Ovary (tissue), 3 donors: ENCODE data around the gene HPSE.

Source experiments
- EP300 ChIP-seq: sonication (generic); formaldehyde crosslinking; IDR thresholded peaks from one replicate; pipeline ENCODE4 v1.6.1; 2017; ENCODE audit warnings: antibody characterized with exemption
- POLR2A ChIP-seq: fragments of 450-650 bp; IDR thresholded peaks from one replicate; pipeline ENCODE4 v1.6.1; 2017; ENCODE audit warnings: antibody characterized with exemption, mild to moderate bottlenecking, moderate library complexity
- TF ChIP-seq, protein P1 (sequence below), 3 donors: fragments of 450-650 bp in 2 of 3; fragments of 200-600 bp in 1 of 3; IDR thresholded peaks; one replicate each; pipeline versions ENCODE4 v1.5.1 to v1.8.0; 2016 to 2022; ENCODE audit warnings: antibody characterized with exemption in 3 of 3, mild to moderate bottlenecking in 1 of 3
- donor health status: DM: no; HTN: no; CAD: no.

GRCh38 chr4:83297548-83298260 lies 36.9 kb downstream of the HPSE start:
- TF ChIP-seq, protein P1, sequence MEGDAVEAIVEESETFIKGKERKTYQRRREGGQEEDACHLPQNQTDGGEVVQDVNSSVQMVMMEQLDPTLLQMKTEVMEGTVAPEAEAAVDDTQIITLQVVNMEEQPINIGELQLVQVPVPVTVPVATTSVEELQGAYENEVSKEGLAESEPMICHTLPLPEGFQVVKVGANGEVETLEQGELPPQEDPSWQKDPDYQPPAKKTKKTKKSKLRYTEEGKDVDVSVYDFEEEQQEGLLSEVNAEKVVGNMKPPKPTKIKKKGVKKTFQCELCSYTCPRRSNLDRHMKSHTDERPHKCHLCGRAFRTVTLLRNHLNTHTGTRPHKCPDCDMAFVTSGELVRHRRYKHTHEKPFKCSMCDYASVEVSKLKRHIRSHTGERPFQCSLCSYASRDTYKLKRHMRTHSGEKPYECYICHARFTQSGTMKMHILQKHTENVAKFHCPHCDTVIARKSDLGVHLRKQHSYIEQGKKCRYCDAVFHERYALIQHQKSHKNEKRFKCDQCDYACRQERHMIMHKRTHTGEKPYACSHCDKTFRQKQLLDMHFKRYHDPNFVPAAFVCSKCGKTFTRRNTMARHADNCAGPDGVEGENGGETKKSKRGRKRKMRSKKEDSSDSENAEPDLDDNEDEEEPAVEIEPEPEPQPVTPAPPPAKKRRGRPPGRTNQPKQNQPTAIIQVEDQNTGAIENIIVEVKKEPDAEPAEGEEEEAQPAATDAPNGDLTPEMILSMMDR (IDR thresholded peaks at IDR 0.05): no peak
- no peak for TF ChIP-seq POLR2A
- no peak for TF ChIP-seq EP300
